Measurements from ENCODE around the gene CALN1. TPM values are rescaled to one million over a fixed set of nuclear protein-coding genes. Genes with fewer than 3 reads are reported as not detected.

The CALN1 gene
- polyA plus RNA-seq, 3 donors = under 0.01 TPM; not detected in 2

- Histone ChIP-seq H3K79me2 (ENCODE audit: insufficient read depth, low read length) (no peaks in the 10 kb centered on the region), H3K4me2 (replicated peaks; ENCODE audit: extremely low read depth, low read length, poor library complexity, severe bottlenecking) (no peak overlapping the region), H3K4me3 (replicated peaks in 1 of 3; ENCODE audit: low read depth in 2 of 3, low read length in 3 of 3) (no peak overlapping the region), H3K4me1 (ENCODE audit: control insufficient read depth in 1 of 2, insufficient read depth in 2 of 2, low read length in 2 of 2) (no peaks in the 10 kb centered on the region), H3K9ac (ENCODE audit: insufficient read depth, low read length, poor library complexity, severe bottlenecking) (no peak overlapping the region), H4K20me1 (ENCODE audit: insufficient read depth, low read length) (no peaks in the 10 kb centered on the region), H3K27me3 (ENCODE audit: control insufficient read depth in 2 of 2, insufficient read depth in 2 of 2, low read length in 2 of 2) (no peaks in the 10 kb centered on the region), H3K9me3 (replicated peaks in 1 of 2; ENCODE audit: control insufficient read depth in 1 of 2, insufficient read depth in 1 of 2, low read length in 2 of 2) (peaks cover 0 to 3% of the 10 kb centered on the region in 2 donors), H2AFZ (ENCODE audit: insufficient read depth, low read depth, low read length, poor library complexity, severe bottlenecking) (no peak overlapping the region), H3K36me3 (replicated peaks in 1 of 2; ENCODE audit: control insufficient read depth in 1 of 2, insufficient read depth in 2 of 2, low read length in 2 of 2) (no peaks in the 10 kb centered on the region), H3K27ac (ENCODE audit: low read depth in 1 of 2, low read length in 2 of 2) (no peak overlapping the region)
- Mint-ChIP-seq H3K4me1 (no peaks in the 10 kb centered on the region), H3K4me3 (no peak overlapping the region), H3K36me3 (no peaks in the 10 kb centered on the region), H3K9me3 (peaks cover 0 to 7% (median 2%) of the 10 kb centered on the region in 7 donors), H3K27ac (no peak overlapping the region), H3K27me3 (ENCODE audit: low read depth in 3 of 3) (no peaks in the 10 kb centered on the region)
- no CpG with 5 or more reads among the region's 5 CpGs for WGBS (ENCODE audit: insufficient coverage)
- DNase-seq = no peak
- intact Hi-C loops (cut with micrococcal nuclease) = no loop called here
- TF ChIP-seq CTCF (IDR thresholded peaks at IDR 0.05) = no peak
Measured at GRCh38 chr7:72092769-72093168, 319.4 kb downstream of the CALN1 start.

- no peaks in the 10 kb centered on the region for H3K36me3 ChIP-seq (replicated peaks in 1 of 2; ENCODE audit: control insufficient read depth in 1 of 2, insufficient read depth in 2 of 2, low read length in 2 of 2)
- peaks cover 0 to 7% (median 2%) of the 10 kb centered on the region in 7 donors for H3K9me3 Mint-ChIP-seq
- no peaks in the 10 kb centered on the region for H3K27me3 ChIP-seq (ENCODE audit: control insufficient read depth in 2 of 2, insufficient read depth in 2 of 2, low read length in 2 of 2)
- no peaks in the 10 kb centered on the region for H3K4me1 Mint-ChIP-seq
- no peak overlapping the region for H3K4me2 ChIP-seq (replicated peaks; ENCODE audit: extremely low read depth, low read length, poor library complexity, severe bottlenecking)
- H3K4me3 ChIP-seq (replicated peaks in 1 of 3; ENCODE audit: low read depth in 2 of 3, low read length in 3 of 3) = no peak overlapping the region
- H3K9ac ChIP-seq (ENCODE audit: insufficient read depth, low read length, poor library complexity, severe bottlenecking) = no peak overlapping the region
- no peak overlapping the region for H2AFZ ChIP-seq (ENCODE audit: insufficient read depth, low read depth, low read length, poor library complexity, severe bottlenecking)
- H3K27ac ChIP-seq (ENCODE audit: low read depth in 1 of 2, low read length in 2 of 2) = no peak overlapping the region
- DNase-seq = no peak
- no peaks in the 10 kb centered on the region for H3K36me3 Mint-ChIP-seq
- H3K4me3 Mint-ChIP-seq = no peak overlapping the region
- TF ChIP-seq CTCF (IDR thresholded peaks at IDR 0.05) = no peak
- no peaks in the 10 kb centered on the region for H4K20me1 ChIP-seq (ENCODE audit: insufficient read depth, low read length)
- H3K27ac Mint-ChIP-seq = no peak overlapping the region
- H3K4me1 ChIP-seq (ENCODE audit: control insufficient read depth in 1 of 2, insufficient read depth in 2 of 2, low read length in 2 of 2) = no peaks in the 10 kb centered on the region
- intact Hi-C loops (cut with micrococcal nuclease) = no loop called here
- WGBS (ENCODE audit: insufficient coverage) = 93% methylated on average over 3 of the region's 5 CpGs
- no peaks in the 10 kb centered on the region for H3K79me2 ChIP-seq (ENCODE audit: insufficient read depth, low read length)
- peaks cover 0 to 3% of the 10 kb centered on the region in 2 donors for H3K9me3 ChIP-seq (replicated peaks in 1 of 2; ENCODE audit: control insufficient read depth in 1 of 2, insufficient read depth in 1 of 2, low read length in 2 of 2)
- no peaks in the 10 kb centered on the region for H3K27me3 Mint-ChIP-seq (ENCODE audit: low read depth in 3 of 3)
Measured at GRCh38 chr7:72087926-72088325, 324.2 kb downstream of the CALN1 start.

Data from CD14-positive monocyte (primary cell).